ENCODE results near the gene THSD8.
"Not testable (repeated sequence)": the region's sequence is repeated elsewhere in the genome, so short reads cannot be mapped to it uniquely, and the experiment has no call there.

The THSD8 gene

DNA sequence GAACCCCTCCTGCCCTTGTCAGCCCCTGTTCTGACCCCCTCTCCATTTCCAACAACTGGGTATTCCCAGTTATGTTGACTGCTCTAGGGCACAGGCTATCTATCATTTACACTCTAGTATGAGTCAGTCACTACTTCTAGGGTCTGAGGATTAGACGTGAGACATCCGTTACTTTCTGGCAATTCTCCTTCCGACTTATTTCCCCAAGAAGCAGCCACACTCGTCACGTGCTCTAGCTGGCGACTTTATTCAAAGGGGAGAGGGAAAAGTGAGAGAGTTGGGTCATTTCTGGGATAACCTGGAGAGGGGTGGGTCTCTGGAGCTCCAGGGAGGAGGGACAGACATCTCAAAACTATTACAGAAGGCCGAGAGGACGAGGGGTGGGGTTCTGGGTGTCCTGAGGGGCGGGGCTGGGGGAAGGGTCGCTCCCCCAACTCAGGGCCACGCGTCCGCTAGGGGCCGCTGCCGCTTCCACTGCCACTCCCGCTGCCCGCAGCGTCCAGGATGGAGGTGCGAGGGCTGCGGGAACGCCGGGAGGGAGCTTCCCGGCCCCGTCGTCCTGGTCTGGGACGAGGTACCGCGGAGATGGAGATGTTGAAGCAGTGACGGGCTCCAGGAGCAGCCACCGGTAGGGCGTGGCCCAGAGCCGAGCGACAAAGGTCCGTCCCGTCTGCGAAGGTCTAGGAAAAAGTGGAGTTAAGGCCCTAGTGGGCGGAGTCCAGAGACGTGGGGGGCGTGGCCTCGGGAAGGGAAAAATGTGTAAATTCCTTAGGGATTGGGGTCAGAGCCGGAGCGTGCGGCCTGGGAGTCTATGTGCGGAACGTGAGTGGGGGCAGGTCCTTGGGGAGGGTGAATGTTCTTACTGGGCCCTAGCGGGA lies 23.6 kb downstream of the THSD8 start:
- DNase-seq (ENCODE audit: low read depth in 2 of 2) = no peak

DNA sequence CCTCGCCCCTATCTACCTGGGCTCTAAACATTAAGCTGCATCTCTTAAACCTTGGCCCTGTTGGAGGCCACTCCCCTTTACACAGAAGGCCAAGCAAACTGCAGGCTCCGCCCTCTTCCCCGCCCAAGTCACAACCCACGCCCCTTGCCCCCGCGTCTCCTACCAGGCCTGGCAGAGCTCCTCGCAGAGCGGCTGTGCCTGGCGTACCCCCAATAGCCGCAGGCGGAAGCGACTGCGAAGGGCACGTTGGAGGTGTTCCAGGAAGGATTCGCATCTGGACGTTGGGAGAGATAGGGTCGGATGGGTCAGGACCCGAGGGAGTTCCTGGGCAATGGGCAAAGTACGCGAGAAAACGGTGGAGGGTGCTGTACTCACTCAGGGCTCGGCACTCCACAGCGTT lies 26.6 kb downstream of the THSD8 start:
- DNase-seq (ENCODE audit: low read depth in 2 of 2) = peak in 1 of 2 experiments; percentile 36

DNA sequence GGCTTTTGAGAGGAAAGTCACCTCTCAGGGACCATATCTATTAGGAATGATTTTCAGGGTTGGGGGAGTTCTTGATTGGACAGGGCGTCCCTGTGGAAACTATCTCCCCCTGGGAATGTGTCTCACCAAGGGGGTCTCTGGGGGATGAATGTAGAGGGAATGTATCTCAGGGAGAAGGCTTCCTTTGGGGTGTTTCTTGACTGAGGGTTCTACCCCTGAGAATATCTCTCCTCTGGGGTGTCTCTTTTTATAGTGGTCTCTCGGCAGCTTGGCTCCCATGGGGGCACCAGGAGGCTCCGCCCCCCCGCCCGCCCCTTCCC lies 31.5 kb downstream of the THSD8 start:
- DNase-seq (ENCODE audit: low read depth in 2 of 2) = no peak

DNA sequence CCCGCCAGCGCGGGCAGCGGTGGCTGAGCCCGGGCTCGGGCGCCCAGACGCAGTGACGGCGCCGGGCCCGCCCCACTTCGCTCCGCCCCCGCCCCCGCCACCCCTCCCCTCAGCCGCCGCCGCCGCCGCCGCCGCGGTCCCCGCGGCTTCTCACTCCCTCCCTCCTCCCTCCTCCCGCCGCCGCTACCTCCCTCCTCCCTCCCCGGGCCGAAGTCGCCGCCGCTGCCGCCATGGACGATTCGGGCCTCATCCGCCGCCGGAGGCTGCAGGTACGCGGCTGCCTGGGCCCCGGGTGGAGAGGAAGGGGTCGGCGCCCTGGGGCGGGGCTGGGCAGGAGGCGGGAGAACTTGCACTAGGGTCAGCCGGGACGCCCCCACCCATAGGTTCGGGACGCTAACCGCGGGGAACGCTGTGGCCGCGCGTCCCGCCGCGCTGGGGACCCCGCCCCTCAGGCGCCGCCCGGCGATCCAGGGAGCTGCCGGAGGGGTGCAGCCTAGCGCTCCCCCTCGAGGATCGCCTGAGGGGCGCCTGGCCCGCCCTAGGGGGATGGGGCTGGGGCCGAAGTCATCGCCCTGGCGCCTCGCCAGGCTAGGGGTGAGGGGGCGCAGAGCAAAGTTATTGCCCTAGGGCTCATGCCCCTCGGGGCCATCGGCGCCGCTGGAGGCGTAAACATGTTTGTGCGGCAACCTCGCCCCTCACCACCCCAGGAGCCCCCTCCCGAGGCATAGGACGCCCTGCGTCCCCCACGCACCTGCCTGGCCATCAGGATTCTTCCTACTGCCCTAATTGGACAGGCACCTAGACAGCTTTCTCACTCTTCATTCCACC lies 32.1 kb downstream of the THSD8 start:
- DNase-seq (ENCODE audit: low read depth in 2 of 2) = no peak

DNA sequence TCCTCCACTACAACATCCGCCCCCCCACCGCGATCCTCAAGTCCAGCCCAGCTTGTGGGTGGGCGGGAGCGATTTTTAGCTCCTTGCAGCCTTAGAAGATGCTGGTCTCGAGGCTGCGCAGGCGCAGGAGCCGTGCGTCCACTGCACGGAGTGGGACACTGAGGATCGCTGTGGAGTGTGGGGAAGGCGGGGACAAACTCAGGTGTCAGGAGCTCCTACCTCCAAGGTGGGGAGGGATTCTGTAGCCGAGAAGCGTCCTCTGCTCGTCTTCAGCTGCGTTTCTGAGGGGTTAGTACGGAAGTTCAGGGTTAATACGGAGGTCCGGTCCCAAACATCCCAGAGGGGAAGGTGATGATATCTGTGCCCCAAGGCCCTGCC lies 32.7 kb downstream of the THSD8 start, which contains the start of gene RTBDN:
TSS of gene RTBDN (minus strand) at position 14 of the 378 bp plus-strand sequence. CDS start 4,600 bp downstream, outside the sequence.
- no peak for DNase-seq (ENCODE audit: low read depth in 2 of 2)

DNA sequence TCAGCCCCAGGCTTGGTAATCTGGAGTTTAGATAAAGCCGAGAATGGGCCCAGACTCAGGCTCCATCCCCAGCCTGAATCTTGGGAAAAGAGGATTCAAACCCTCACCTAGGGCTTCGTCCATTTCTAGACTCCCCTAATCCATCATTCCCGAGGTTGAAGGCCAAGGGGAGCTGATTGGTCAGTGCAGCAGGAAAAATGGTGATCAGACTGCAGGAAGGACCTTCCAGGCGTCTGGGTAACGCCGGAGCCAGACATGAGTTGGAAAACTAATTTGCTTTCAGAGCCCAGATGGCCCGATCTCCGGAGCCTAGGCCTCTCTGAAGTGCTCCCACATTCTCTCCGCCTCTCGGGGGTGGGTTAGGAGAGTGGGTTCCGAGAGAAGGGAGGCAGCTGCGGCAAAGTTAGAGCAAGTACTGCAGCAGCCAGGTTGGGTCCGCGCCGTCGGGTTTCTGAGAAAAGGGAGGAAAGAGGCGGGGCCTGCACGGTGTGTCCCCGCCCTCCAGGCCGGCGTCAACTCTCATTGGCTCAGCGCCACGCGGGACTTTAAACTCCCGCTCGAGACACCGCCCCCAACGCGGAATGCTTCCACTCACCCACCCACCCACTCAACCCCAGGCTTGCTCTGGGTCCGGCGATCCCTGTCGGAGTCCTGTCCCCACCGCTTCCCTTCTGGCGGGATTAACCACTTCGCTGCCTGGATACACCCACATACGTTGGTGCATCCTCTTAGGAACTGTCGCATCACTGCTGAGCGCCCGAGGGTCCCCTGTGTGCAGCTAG lies 33.3 kb downstream of the THSD8 start:
- DNase-seq (ENCODE audit: low read depth in 2 of 2) = peak in 1 of 2 experiments; percentile 28

DNA sequence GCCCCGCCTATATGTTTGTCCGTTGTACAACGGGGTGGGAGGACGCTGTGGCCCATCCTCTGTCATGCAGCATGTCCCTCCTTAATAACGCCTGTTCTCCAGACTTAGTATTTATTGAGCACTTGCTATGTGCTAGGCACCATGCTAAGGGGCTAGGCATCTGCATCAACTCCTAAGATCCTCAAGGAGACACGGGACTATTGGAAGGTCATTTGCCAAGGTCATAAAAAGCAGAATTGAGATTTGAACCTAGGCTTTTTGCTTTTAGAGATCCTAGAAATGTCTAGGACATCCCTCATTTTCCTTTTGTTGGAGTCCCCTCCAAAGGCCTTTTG lies 34.6 kb downstream of the THSD8 start:
- no peak for DNase-seq (ENCODE audit: low read depth in 2 of 2)

DNA sequence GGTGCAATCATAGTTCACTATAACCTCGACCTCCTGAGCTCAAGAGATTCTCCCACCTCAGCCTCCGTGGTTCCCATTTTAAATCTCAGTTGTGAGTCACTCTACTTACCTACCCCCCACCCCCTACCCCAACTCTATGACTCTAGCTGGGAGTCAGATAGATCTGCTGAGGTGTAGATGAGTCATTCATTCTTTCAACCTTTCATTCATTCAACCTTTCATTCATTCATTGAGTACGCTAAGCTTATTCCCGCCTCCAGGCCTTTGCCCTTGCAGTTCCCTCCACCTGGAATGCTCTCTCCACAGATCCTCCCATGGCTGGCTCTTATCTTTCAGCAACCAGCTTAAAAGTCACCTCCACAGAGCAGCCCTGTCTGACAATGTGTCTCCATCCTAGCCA lies 35.4 kb downstream of the THSD8 start:
- no peak for DNase-seq (ENCODE audit: low read depth in 2 of 2)

DNA sequence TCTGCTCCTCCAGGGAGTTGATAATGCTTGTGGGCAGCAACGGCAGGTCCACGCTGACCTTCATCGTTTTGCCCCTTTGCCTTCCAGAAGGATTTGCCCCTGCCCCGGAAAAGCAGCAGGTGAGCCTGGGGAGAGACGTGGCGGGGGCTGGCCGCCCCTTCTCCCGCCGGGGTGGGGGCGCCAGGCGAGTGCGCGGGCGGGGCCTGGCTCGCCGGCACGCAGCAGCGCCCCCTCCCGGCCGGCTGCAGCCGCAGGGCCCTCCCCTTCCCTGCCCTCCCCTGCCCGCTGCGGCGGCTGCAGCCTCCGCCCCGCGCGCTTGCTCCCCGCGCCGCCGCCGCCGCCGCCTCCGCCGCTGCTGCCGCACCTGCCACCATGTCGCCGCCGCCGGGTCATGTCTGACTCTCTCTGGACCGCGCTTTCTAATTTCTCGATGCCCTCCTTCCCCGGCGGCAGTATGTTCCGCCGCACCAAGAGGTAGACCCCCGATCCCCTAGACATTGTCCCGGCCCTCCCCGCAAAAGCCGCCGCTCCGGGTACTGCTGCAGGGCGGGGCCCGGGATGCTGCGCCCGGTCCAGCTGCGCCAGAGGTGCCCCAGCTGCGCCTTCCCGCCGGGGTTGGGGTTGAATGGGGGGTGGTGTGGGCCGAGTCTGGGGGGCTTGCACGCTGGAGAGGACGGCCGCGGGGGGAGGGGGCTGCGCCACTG lies 36.5 kb downstream of the THSD8 start, which contains the start of gene MAST1:
TSS of gene MAST1 (plus strand) at position 334 of the 704 bp plus-strand sequence. CDS start at position 392, 58 bp downstream.
- DNase-seq (ENCODE audit: low read depth in 2 of 2) = peak in 1 of 2 experiments; percentile 37

DNA sequence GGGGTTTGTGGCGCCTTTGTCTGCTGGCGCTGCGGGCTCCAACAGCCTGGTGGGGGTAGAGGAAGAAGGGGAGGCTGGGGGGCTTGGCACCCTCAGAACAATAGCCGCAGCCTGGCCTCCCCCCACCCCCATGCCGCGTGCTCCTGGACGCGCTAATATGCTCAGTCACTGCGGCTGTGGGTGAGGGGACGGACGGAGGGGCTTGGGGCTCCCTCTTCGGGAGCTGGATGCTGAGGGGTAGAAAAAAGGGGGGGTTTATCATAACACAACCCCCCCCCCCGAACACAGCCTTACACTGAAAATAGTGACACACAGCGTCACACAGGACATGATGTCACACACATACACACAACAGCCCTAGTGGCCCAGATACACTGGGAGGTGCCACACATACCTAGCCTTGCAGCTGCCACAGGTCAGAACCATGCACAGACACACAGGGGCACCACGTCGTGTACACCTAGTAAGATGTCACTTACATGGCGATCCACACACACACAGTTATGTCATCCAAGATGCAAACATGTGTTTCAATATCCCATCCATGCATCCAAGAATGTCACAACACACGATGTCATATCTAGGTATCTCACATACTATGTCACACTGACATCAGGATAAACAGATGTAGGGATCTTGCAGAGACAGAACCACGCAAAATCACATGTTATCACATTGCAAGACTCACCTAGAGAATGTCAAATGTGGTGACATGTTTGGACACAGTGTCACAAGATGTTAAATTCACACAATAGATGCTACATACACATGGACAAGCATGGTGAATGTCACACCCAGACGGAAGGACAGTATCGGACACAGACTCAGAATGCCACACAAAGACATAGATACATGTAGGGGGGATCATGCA lies 37.3 kb downstream of the THSD8 start:
- DNase-seq (ENCODE audit: low read depth in 2 of 2) = no peak

DNA sequence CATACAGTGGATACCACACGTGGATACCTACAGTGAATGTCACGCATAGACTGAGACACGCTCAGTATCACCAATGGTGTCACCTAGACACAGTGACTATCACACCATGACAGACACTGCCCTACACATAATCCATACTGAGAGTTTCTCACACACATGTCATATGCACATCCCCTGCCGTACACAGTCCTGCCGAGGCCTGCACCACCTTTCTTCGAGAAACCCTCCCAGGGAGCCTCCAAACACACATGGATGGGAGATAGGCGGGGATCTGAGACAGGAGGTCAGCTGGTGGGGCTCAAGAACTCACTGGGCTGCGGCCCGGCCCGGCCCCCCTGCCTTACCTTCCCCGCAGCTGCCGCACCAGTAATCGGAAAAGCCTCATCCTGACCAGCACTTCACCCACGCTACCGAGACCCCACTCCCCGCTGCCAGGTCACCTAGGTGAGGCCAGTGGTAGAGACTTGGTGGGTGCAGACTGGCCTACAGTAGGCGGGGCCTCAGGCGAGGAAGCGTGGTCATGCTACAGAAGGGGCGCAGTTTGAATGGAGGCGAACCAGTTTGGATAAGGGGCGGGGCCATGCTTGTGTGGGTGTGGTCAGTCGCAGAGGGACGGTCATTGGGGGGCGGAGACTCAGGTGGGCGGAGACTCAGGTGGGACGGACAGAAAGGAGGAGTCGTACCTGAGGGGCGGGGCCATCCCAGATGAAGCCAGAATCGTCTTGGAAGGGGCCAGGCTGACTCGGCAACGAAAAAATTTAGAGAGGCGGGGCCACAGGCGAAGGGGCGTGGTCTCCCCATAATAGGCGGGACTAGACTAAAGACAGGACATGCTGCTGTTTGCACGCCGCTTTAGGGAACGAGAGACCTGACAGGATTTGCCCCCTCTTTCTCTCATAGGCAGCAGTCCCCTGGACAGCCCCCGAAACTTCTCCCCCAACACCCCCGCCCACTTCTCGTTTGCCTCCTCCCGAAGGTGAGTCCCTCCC lies 38.5 kb downstream of the THSD8 start:
- peak in 1 of 2 experiments; percentile 64 for DNase-seq (ENCODE audit: low read depth in 2 of 2)

DNA sequence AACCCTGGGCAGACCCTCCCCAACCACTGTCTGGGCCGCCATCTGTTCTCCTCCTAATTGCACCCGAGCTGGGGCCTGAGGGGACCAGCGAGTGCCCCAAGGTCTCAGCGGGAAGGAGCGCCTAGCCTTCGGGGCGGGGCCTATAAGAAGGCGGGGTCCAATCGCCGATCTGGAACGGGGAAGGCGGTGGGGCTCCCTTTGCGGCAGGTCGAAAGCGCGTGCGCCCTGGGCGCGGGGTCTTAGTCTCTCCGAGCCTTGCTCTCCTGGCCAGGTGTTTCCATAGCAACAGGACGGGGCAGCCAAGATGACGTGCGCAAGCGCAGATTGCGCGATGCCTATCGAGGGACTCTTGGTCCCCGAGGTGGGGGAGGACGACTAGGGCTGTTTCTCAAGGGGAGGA lies 39.2 kb downstream of the THSD8 start:
- no peak for DNase-seq (ENCODE audit: low read depth in 2 of 2)

DNA sequence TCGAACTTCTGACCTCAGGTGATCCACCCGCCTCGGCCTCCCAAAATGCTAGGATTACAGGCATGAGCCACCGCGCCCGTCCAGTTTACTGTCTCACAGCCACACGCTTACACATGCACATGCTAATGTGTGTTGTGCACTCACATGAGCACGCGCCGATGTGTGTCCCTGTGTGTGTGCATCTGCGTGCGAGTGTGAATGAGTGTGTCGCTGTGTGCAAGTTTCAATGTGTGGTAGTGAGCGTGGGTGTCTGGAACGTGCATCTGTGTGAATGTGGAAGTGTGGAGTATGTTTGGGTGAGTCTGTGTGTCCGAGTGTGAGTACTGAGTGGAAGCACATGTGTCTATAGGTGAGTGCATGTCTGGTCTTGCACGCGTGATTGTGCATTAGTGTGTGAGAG lies 40.6 kb downstream of the THSD8 start:
- no peak for DNase-seq (ENCODE audit: low read depth in 2 of 2)

DNA sequence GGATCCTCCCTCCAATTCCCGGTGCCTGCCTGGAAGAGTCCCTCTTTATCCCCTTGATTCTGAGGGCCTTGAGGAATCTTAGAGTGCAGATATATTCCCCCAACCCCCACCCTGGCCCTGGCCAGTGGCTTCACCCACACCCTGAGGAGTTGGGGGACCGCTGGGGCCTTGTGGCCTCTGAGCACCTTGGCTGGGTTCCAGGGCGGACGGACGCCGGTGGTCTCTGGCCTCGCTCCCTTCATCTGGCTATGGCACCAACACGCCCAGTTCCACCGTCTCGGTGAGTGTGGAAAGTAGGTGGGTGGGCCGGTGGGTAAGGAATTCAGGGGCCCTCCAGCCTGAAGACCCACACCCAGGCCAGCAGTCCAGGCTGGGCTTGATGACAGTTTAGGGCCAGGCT lies 41.5 kb downstream of the THSD8 start:
- DNase-seq (ENCODE audit: low read depth in 2 of 2) = no peak

DNA sequence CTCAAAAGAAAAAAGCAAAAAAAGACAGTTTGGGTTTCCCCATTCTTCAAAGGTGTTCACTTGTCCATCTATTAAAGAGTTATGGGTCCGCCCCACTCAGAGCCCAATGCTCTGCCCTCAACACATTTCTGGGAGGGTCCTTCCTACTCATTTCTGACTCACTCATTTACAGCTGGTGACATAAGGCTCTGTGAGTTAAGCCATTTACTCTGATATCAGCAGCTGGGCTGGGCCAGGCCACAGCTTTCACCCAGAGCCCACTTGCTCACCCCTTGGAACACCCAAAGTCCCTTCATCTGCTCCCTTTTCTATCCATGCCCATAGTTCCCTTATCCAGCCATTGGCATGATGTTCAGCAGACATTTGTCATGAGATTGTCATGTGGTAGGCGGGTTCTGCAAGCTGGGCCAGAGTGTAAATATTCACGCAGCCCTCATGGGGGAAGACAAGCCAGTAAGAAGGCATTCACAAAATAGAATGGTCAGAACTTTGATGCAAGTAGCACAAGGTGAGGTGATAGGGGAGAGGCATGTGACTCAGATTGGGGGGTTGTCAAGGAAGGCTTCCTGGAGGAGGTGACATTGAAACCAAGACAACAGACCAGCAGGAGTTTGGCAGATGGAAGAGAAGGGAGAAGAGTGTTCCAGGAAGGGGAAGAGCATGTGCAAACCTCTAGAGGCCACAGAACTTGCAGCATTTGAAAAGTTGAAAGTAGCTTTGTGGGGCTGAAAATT lies 42.3 kb downstream of the THSD8 start:
- DNase-seq (ENCODE audit: low read depth in 2 of 2) = no peak

DNA sequence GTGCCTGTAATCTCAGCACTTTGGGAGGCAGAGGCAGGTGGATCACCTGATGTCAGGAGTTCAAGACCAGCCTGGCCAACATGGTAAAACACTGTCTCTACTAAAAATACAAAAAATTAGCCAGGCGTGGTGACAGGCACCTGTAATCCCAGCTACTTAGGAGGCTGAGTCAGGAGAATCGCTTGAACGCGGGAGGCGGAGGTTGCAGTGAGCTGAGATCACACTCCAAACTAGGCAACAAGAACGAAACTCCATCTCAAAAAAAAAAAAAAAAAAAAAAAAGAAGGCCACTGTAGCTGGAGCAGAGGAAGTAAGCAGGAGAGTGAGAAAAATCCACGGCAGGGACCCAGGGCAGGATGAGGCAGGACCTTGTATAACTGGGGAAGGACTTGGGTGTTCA lies 44.7 kb downstream of the THSD8 start:
- not testable (repeated sequence) for DNase-seq (ENCODE audit: low read depth in 2 of 2)

DNA sequence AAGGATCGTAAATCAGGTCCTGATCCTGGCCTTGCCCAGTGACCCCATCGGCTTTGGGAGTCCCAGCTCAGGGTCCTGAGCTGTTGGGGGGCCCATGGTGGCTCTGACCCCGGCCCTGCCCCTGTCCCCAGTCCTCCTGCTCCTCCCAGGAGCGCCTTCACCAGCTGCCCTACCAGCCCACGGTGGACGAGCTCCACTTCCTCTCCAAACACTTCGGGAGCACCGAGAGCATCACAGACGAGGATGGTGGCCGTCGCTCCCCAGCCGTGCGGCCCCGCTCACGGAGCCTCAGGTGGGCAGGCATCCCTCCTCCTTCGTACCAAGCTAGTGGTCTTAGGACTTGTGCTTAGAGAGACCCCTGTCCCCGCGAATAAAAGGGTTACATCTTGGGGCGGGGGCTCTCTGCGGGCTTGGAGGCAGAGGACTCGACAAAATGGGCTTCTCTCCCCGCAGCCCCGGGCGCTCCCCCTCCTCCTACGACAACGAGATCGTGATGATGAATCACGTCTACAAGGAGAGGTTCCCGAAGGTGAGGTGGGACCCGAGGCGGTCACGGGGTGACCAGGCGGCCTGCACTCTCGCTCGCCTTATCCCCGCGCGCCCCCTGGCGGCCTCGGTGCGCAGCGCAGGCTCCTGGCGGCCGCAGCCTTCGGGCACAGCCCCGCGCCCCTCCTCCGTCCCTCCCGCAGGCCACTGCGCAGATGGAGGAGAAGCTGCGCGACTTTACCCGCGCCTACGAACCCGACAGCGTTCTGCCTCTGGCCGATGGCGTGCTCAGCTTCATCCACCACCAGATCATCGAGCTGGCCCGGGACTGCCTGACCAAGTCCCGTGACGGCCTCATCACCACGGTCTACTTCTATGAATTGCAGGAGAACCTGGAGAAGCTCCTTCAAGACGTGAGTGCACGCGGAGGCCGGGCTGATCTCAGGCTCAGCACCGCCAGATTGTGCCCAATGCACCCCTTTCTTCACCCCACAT lies 45.6 kb downstream of the THSD8 start:
- peak; percentile 69 to 83 for DNase-seq (ENCODE audit: low read depth in 2 of 2)
